Nephron (organoid): Measurements from ENCODE around the gene FRY.

Experiments
- H3K27ac Mint-ChIP-seq, 3 experiments: 2 replicates each; pipeline ENCODE4 v1.8.0; 2020; ENCODE audit warnings: mixed read lengths in 3 of 3, mild to moderate bottlenecking in 2 of 3, moderate library complexity in 1 of 3
- H3K27me3 Mint-ChIP-seq: 2 replicates; pipeline ENCODE4 v1.8.0; 2021; ENCODE audit warnings: low read depth, mild to moderate bottlenecking, moderate library complexity, mixed read lengths
- H3K36me3 Mint-ChIP-seq: 2 replicates; pipeline ENCODE4 v1.8.0; 2020; ENCODE audit warnings: low read depth, mixed read lengths
- H3K4me1 Mint-ChIP-seq: 2 replicates; pipeline ENCODE4 v1.8.0; 2020; ENCODE audit warnings: mixed read lengths
- H3K4me3 Mint-ChIP-seq, 3 experiments: 2 replicates each; pipeline ENCODE4 v1.8.0; 2020; ENCODE audit warnings: mild to moderate bottlenecking in 3 of 3, mixed read lengths in 3 of 3, moderate library complexity in 2 of 3
- H3K9me3 Mint-ChIP-seq: 2 replicates; pipeline ENCODE4 v1.8.0; 2020; ENCODE audit warnings: mixed read lengths
- CTCF ChIP-seq, 3 experiments: fragments of 200-600 bp; sonication (generic); IDR thresholded peaks; one replicate each; pipeline ENCODE4 v1.5.0; 2021; ENCODE audit warnings: antibody characterized with exemption in 3 of 3; ENCODE audit not compliant: unreplicated experiment in 3 of 3

FRY gene

GRCh38 chr13:32225481-32225931 lies 193.9 kb downstream of the FRY start:
- no peak for TF ChIP-seq CTCF (IDR thresholded peaks at IDR 0.05; ENCODE audit: unreplicated experiment in 3 of 3)
- H3K9me3 Mint-ChIP-seq: no peaks in the 10 kb centered on the region
- no peaks in the 10 kb centered on the region for H3K27me3 Mint-ChIP-seq
- H3K4me1 Mint-ChIP-seq: peaks cover 24% of the 10 kb centered on the region
- peak overlapping the region; percentile 26 to 81 (median 58) for H3K27ac Mint-ChIP-seq
- no peak overlapping the region for H3K4me3 Mint-ChIP-seq
- H3K36me3 Mint-ChIP-seq: peaks cover 21% of the 10 kb centered on the region

- peaks cover 30% of the 10 kb centered on the region for H3K4me1 Mint-ChIP-seq
- H3K27me3 Mint-ChIP-seq: no peaks in the 10 kb centered on the region
- peaks cover 18% of the 10 kb centered on the region for H3K36me3 Mint-ChIP-seq
- H3K4me3 Mint-ChIP-seq: no peak overlapping the region
- TF ChIP-seq CTCF (IDR thresholded peaks at IDR 0.05; ENCODE audit: unreplicated experiment in 3 of 3): no peak
- peak overlapping the region; percentile 24 to 87 (median 61) for H3K27ac Mint-ChIP-seq
- no peaks in the 10 kb centered on the region for H3K9me3 Mint-ChIP-seq
Observed at GRCh38 chr13:32228330-32229041, 196.9 kb downstream of the FRY start.

DNA sequence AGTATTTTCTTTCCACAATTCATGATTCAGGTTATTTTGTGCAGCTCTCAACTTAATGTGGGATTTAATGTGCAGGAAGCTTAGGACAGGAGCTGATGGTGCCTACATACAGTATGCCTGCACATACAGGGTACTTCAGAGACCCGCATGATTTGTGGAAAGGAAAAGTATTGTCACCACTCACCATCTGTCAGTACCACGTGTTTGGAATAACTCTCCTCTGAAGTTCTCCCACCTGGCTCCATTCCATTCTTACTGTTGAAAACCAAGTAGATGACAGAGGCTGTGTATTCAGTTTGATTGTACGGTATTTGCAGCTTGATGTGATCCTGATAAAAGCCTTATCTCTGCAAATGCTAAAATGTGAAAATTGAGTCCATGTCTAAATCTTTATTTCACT lies 197.9 kb downstream of the FRY start:
- TF ChIP-seq CTCF (IDR thresholded peaks at IDR 0.05; ENCODE audit: unreplicated experiment in 3 of 3): no peak
- Mint-ChIP-seq H3K4me3 (no peak overlapping the region), H3K27me3 (no peaks in the 10 kb centered on the region), H3K4me1 (peaks cover 32% of the 10 kb centered on the region), H3K36me3 (peaks cover 18% of the 10 kb centered on the region), H3K27ac (peak overlapping the region in 2 of 3 experiments; percentile 32 to 72), H3K9me3 (no peaks in the 10 kb centered on the region)

DNA sequence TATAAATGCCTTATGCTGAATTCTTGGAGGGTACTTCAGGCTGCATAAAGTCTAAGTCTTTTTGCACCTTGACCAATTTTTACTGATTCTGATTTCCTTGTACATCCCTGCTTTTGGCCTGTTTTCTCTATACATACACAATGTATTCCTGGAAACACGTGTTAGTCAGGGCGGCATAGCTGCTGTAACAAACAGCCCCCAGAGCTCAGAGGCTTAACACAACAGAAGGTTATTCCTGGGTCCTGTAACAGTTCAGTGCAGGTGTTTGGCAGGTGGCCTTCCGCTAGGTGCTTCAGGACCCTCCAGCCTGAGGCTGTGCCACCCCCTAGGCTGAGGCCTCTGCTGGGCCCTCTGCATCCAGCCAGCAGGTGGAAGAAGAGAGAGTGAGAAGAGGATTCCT lies 200.7 kb downstream of the FRY start:
- H3K27me3 Mint-ChIP-seq: no peaks in the 10 kb centered on the region
- peak overlapping the region in 2 of 3 experiments; percentile 36 to 82 for H3K27ac Mint-ChIP-seq
- H3K4me1 Mint-ChIP-seq: peaks cover 18% of the 10 kb centered on the region
- H3K4me3 Mint-ChIP-seq: no peak overlapping the region
- peaks cover 20% of the 10 kb centered on the region for H3K36me3 Mint-ChIP-seq
- no peaks in the 10 kb centered on the region for H3K9me3 Mint-ChIP-seq
- no peak for TF ChIP-seq CTCF (IDR thresholded peaks at IDR 0.05; ENCODE audit: unreplicated experiment in 3 of 3)

DNA sequence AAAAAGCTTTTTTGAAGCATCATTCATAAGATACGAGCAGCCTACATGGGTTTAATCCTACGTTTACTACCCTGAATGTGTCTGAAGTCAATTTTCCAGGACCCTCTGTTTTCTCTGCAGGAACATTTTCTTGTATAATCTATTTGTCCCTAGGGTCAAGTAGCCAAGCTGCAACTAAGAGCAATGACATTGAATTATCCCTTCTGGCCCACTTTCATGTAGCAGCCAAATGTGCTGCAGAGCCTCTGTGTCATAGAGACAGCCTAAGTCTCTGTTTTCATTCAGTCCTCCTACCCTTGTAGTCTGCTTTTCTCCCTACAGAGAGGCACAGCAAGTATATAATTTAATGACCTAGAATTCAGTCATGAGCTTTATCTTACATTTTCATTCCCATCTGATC lies 201.5 kb downstream of the FRY start:
- no peaks in the 10 kb centered on the region for H3K9me3 Mint-ChIP-seq
- TF ChIP-seq CTCF (IDR thresholded peaks at IDR 0.05; ENCODE audit: unreplicated experiment in 3 of 3): no peak
- peaks cover 21% of the 10 kb centered on the region for H3K36me3 Mint-ChIP-seq
- H3K27me3 Mint-ChIP-seq: no peaks in the 10 kb centered on the region
- H3K4me1 Mint-ChIP-seq: peaks cover 18% of the 10 kb centered on the region
- peak overlapping the region; percentile 32 to 82 (median 74) for H3K27ac Mint-ChIP-seq
- no peak overlapping the region for H3K4me3 Mint-ChIP-seq

- H3K4me3 Mint-ChIP-seq: no peak overlapping the region
- no peak overlapping the region for H3K27ac Mint-ChIP-seq
- TF ChIP-seq CTCF (IDR thresholded peaks at IDR 0.05; ENCODE audit: unreplicated experiment in 3 of 3): no peak
- peaks cover 12% of the 10 kb centered on the region for H3K4me1 Mint-ChIP-seq
- no peaks in the 10 kb centered on the region for H3K27me3 Mint-ChIP-seq
- peaks cover 21% of the 10 kb centered on the region for H3K36me3 Mint-ChIP-seq
- H3K9me3 Mint-ChIP-seq: no peaks in the 10 kb centered on the region
Observed at GRCh38 chr13:32234914-32235313, 203.3 kb downstream of the FRY start.
